A549 (cell line): ENCODE measurements around the gene ANTXR2.

Source experiments
- KDM1A ChIP-seq: fragments of 200-600 bp; sonication (generic); IDR thresholded peaks from 2 replicates; pipeline ENCODE4 v1.6.1; 2016; ENCODE audit warnings: low read depth, mild to moderate bottlenecking
- KDM5A ChIP-seq: fragments of 200-600 bp; sonication (generic); IDR thresholded peaks from 2 replicates; pipeline ENCODE4 v1.6.1; 2016; ENCODE audit warnings: antibody characterized with exemption, mild to moderate bottlenecking
- NR3C1 ChIP-seq: fragments of >200 bp; sonication (Bioruptor Twin); formaldehyde crosslinking; IDR thresholded peaks from 3 replicates; pipeline ENCODE4 v1.6.1; 2017
- POLR2A ChIP-seq: IDR thresholded peaks from 2 replicates; pipeline ENCODE4 v1.6.1; 2012; ENCODE audit warnings: mild to moderate bottlenecking, low read length
- RCOR1 ChIP-seq: fragments of 150-350 bp; IDR thresholded peaks from 2 replicates; pipeline ENCODE4 v1.6.1; 2014; ENCODE audit warnings: antibody characterized with exemption, low read length, low read depth
- ZC3H11A ChIP-seq: fragments of 450-650 bp; IDR thresholded peaks from 2 replicates; pipeline ENCODE4 v1.6.1; 2014; ENCODE audit warnings: antibody characterized with exemption, mild to moderate bottlenecking
- ZSCAN20 ChIP-seq: fragments of 250-450 bp; sonication (Bioruptor Pico); IDR thresholded peaks from 2 replicates; pipeline ENCODE4 v1.8.0; 2022; ENCODE audit warnings: mild to moderate bottlenecking, moderate library complexity
- TF ChIP-seq, protein P1 (sequence below): fragments of >200 bp; sonication (Bioruptor Twin); formaldehyde crosslinking; IDR thresholded peaks from 3 replicates; pipeline ENCODE4 v1.5.1; 2016
- TF ChIP-seq, protein P2 (sequence below): IDR thresholded peaks from 2 replicates; pipeline ENCODE4 v1.6.1; 2012
- TF ChIP-seq, protein P3 (sequence below): fragments of 150-350 bp; IDR thresholded peaks from 2 replicates; pipeline ENCODE4 v1.6.1; 2014; ENCODE audit warnings: low read depth, mild to moderate bottlenecking, low read length
- TF ChIP-seq, protein P4 (sequence below): fragments of 200-600 bp; sonication (generic); IDR thresholded peaks from 2 replicates; pipeline ENCODE4 v1.6.1; 2016; ENCODE audit warnings: antibody characterized with exemption, mild to moderate bottlenecking, moderate library complexity
- TF ChIP-seq, protein P5 (sequence below): IDR thresholded peaks from 2 replicates; pipeline ENCODE4 v1.6.1; 2012
- TF ChIP-seq, protein P6 (sequence below): fragments of 450-650 bp; IDR thresholded peaks from 2 replicates; pipeline ENCODE4 v1.6.1; 2014; ENCODE audit warnings: antibody characterized with exemption

DNA sequence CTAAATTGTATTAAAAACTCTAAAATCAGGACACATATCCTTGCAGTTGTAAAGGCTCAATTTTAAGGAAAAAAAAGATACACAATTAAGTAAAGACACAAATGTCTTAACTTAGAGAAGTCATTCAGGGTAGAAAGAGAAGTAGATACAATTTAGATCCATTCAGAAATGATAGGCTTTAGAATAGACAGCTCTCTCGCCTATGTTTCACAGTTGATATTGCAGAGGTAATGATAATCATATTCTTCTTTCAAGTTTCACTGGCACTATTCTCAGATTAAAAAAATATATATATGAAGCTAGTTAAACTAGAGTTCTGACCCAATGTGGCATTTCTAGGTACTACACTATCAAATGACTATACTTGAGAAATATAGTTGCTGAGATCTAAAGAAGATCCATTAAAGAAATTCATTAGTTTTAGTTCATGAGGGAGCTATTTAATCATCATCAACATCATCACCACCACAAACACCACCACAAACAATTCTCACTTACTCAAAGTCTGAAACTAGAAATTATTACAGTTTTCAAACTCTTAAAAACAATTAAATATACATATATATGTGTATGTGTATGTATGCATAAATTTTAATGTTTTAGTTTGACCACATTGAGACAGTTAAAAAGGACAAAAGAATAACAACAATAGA lies 93.1 kb downstream of the ANTXR2 start:
- TF ChIP-seq, protein P1, sequence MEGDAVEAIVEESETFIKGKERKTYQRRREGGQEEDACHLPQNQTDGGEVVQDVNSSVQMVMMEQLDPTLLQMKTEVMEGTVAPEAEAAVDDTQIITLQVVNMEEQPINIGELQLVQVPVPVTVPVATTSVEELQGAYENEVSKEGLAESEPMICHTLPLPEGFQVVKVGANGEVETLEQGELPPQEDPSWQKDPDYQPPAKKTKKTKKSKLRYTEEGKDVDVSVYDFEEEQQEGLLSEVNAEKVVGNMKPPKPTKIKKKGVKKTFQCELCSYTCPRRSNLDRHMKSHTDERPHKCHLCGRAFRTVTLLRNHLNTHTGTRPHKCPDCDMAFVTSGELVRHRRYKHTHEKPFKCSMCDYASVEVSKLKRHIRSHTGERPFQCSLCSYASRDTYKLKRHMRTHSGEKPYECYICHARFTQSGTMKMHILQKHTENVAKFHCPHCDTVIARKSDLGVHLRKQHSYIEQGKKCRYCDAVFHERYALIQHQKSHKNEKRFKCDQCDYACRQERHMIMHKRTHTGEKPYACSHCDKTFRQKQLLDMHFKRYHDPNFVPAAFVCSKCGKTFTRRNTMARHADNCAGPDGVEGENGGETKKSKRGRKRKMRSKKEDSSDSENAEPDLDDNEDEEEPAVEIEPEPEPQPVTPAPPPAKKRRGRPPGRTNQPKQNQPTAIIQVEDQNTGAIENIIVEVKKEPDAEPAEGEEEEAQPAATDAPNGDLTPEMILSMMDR, result no peak
- TF ChIP-seq POLR2A (no peak), KDM5A (no peak), ZC3H11A (no peak), NR3C1 (no peak), RCOR1 (no peak), KDM1A (no peak), ZSCAN20 (CRISPR knock-in tag) (no peak)
- TF ChIP-seq, protein P2, sequence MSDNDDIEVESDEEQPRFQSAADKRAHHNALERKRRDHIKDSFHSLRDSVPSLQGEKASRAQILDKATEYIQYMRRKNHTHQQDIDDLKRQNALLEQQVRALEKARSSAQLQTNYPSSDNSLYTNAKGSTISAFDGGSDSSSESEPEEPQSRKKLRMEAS, result no peak
- TF ChIP-seq, protein P3, sequence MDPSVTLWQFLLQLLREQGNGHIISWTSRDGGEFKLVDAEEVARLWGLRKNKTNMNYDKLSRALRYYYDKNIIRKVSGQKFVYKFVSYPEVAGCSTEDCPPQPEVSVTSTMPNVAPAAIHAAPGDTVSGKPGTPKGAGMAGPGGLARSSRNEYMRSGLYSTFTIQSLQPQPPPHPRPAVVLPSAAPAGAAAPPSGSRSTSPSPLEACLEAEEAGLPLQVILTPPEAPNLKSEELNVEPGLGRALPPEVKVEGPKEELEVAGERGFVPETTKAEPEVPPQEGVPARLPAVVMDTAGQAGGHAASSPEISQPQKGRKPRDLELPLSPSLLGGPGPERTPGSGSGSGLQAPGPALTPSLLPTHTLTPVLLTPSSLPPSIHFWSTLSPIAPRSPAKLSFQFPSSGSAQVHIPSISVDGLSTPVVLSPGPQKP, result no peak
- TF ChIP-seq, protein P4, sequence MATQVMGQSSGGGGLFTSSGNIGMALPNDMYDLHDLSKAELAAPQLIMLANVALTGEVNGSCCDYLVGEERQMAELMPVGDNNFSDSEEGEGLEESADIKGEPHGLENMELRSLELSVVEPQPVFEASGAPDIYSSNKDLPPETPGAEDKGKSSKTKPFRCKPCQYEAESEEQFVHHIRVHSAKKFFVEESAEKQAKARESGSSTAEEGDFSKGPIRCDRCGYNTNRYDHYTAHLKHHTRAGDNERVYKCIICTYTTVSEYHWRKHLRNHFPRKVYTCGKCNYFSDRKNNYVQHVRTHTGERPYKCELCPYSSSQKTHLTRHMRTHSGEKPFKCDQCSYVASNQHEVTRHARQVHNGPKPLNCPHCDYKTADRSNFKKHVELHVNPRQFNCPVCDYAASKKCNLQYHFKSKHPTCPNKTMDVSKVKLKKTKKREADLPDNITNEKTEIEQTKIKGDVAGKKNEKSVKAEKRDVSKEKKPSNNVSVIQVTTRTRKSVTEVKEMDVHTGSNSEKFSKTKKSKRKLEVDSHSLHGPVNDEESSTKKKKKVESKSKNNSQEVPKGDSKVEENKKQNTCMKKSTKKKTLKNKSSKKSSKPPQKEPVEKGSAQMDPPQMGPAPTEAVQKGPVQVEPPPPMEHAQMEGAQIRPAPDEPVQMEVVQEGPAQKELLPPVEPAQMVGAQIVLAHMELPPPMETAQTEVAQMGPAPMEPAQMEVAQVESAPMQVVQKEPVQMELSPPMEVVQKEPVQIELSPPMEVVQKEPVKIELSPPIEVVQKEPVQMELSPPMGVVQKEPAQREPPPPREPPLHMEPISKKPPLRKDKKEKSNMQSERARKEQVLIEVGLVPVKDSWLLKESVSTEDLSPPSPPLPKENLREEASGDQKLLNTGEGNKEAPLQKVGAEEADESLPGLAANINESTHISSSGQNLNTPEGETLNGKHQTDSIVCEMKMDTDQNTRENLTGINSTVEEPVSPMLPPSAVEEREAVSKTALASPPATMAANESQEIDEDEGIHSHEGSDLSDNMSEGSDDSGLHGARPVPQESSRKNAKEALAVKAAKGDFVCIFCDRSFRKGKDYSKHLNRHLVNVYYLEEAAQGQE, result no peak
- TF ChIP-seq, protein P5, sequence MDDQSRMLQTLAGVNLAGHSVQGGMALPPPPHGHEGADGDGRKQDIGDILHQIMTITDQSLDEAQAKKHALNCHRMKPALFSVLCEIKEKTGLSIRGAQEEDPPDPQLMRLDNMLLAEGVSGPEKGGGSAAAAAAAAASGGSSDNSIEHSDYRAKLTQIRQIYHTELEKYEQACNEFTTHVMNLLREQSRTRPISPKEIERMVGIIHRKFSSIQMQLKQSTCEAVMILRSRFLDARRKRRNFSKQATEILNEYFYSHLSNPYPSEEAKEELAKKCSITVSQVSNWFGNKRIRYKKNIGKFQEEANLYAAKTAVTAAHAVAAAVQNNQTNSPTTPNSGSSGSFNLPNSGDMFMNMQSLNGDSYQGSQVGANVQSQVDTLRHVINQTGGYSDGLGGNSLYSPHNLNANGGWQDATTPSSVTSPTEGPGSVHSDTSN, result no peak
- TF ChIP-seq, protein P6, sequence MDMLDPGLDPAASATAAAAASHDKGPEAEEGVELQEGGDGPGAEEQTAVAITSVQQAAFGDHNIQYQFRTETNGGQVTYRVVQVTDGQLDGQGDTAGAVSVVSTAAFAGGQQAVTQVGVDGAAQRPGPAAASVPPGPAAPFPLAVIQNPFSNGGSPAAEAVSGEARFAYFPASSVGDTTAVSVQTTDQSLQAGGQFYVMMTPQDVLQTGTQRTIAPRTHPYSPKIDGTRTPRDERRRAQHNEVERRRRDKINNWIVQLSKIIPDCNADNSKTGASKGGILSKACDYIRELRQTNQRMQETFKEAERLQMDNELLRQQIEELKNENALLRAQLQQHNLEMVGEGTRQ, result no peak
